ENCODE data around the gene ZNF521. TPM values are rescaled to one million over a fixed set of nuclear protein-coding genes. Genes with fewer than 3 reads are reported as not detected.

The ZNF521 gene
- total and polyA plus RNA-seq, 2 experiments from 2014 or later, result 3.1 to 9.2 TPM

- H4K20me1 ChIP-seq (replicated peaks; ENCODE audit: insufficient read depth), result no peaks in the 10 kb centered on the region
- no peaks in the 10 kb centered on the region for H3K36me3 ChIP-seq (ENCODE audit: insufficient read depth)
- H3K27ac ChIP-seq (ENCODE audit: low read depth), result no peak overlapping the region
- H3F3A ChIP-seq (replicated peaks; ENCODE audit: low read depth), result no peaks in the 10 kb centered on the region
- Mint-ChIP-seq H3K36me3 (ENCODE audit: low read depth) (no peaks in the 10 kb centered on the region), H3K9me3 (no peaks in the 10 kb centered on the region), H3K4me3 (no peak overlapping the region), H3K4me1 (peaks cover 54% of the 10 kb centered on the region), H3K27ac (no peak overlapping the region), H3K27me3 (ENCODE audit: insufficient read depth, low read depth, poor library complexity) (no peaks in the 10 kb centered on the region)
- H3K9me2 ChIP-seq (ENCODE audit: insufficient read depth), result no peaks in the 10 kb centered on the region
- DNase-seq (ENCODE audit: low spot score) (no peak), ATAC-seq (no peak)
- H3K79me2 ChIP-seq (replicated peaks; ENCODE audit: insufficient read depth), result no peaks in the 10 kb centered on the region
- H3K4me1 ChIP-seq (ENCODE audit: insufficient read depth), result peaks cover 26% of the 10 kb centered on the region
- TF ChIP-seq NANOG (IDR thresholded peaks at IDR 0.05; ENCODE audit: borderline replicate concordance) (no peak), JUNB (IDR thresholded peaks at IDR 0.05; ENCODE audit: unreplicated experiment) (no peak), ZNF114 (CRISPR knock-in tag; IDR thresholded peaks at IDR 0.05) (no peak), CTCF (conservative IDR thresholded peaks at IDR 0.05; ENCODE audit: low read depth in 2 of 2) (no peak), ZNF462 (CRISPR knock-in tag; IDR thresholded peaks at IDR 0.05) (no peak), CREB1 (CRISPR knock-in tag; IDR thresholded peaks at IDR 0.05; ENCODE audit: low read depth) (no peak), STAT1 (IDR thresholded peaks at IDR 0.05; ENCODE audit: unreplicated experiment) (no peak), ETS1 (IDR thresholded peaks at IDR 0.05) (no peak), EZH2phosphoT487 (IDR thresholded peaks at IDR 0.05; ENCODE audit: unreplicated experiment) (no peak), ZNF331 (CRISPR knock-in tag; IDR thresholded peaks at IDR 0.05; ENCODE audit: low read depth) (no peak), EZH2 (IDR thresholded peaks at IDR 0.05; ENCODE audit: low read depth, unreplicated experiment) (no peak), REST (IDR thresholded peaks at IDR 0.05; ENCODE audit: unreplicated experiment) (no peak), POLR2AphosphoS5 (IDR thresholded peaks at IDR 0.05; ENCODE audit: low read depth) (no peak)
- H3K27me3 ChIP-seq (ENCODE audit: insufficient read depth), result no peaks in the 10 kb centered on the region
- H3K4me3 ChIP-seq, result no peak overlapping the region
- no peak overlapping the region for H2AFZ ChIP-seq
- H3K4me2 ChIP-seq, result no peak overlapping the region
Measured at GRCh38 chr18:25077038-25077943, 274.7 kb downstream of the ZNF521 start.

Measured in GM23338 (cell line).